Vagina (tissue), 2 donors: ENCODE results near the gene CNTNAP5. TPM values are rescaled to one million over a fixed set of nuclear protein-coding genes. Genes with fewer than 3 reads are reported as not detected.

Experiments used
- DNase-seq, 2 donors: peaks; one replicate each; pipeline ENCODE4 v3.0.0-alpha.2; 2017; ENCODE audit errors: extremely low spot score in 2 of 2
- H3K27ac ChIP-seq: fragments of 200-600 bp; sonication (generic); one replicate; pipeline ENCODE4 v1.5.1; 2019
- H3K27me3 ChIP-seq: fragments of 200-600 bp; sonication (generic); one replicate; pipeline ENCODE4 v1.5.1; 2019
- H3K36me3 ChIP-seq, 2 donors: fragments of 200-600 bp; sonication (generic); one replicate each; pipeline ENCODE4 v1.5.1; 2017 to 2019
- H3K4me1 ChIP-seq: fragments of 200-600 bp; sonication (generic); one replicate; pipeline ENCODE4 v1.5.1; 2019
- H3K4me3 ChIP-seq, 2 donors: fragments of 200-600 bp; sonication (generic); 1 replicate in 1 of 2; 2 replicates in 1 of 2; pipeline ENCODE4 v1.5.1; 2016 to 2019
- H3K9me3 ChIP-seq: fragments of 200-600 bp; sonication (generic); one replicate; pipeline ENCODE4 v1.5.1; 2019
- POLR2A ChIP-seq, 2 donors: fragments of 450-650 bp; IDR thresholded peaks; one replicate each; pipeline ENCODE4 v1.6.1; 2017; ENCODE audit warnings: antibody characterized with exemption in 2 of 2, mild to moderate bottlenecking in 2 of 2, moderate library complexity in 2 of 2
- POLR2AphosphoS5 ChIP-seq, 2 donors: sonication (generic); formaldehyde crosslinking; IDR thresholded peaks; one replicate each; pipeline ENCODE4 v1.9.0; 2017; ENCODE audit warnings: antibody characterized with exemption in 2 of 2, mild to moderate bottlenecking in 2 of 2, low read depth in 1 of 2; ENCODE audit not compliant: insufficient read depth in 1 of 2
- intact Hi-C: fragments of 100-400 bp; cut with DNase I; formaldehyde crosslinking; loops from one replicate; pipeline ENCODE4 v1.15.1; 2023
- total RNA-seq: library from RNA; depleted of rRNA; stranded (reverse); fragments of >200 nt; gene quantifications from one replicate; pipeline ENCODE4 v1.2.3, GENCODE V29; 2016
- TF ChIP-seq, protein P1 (sequence below), 3 experiments: fragments of 450-650 bp in 2 of 3; fragments of 200-600 bp in 1 of 3; sonication (generic) in 1 of 3; IDR thresholded peaks; one replicate each; pipeline ENCODE4 v1.5.1; 2017 to 2019; ENCODE audit warnings: antibody characterized with exemption in 3 of 3, mild to moderate bottlenecking in 2 of 3, moderate library complexity in 2 of 3

Gene CNTNAP5
- total RNA-seq, 1 donor from 2014 or later = not detected

DNA sequence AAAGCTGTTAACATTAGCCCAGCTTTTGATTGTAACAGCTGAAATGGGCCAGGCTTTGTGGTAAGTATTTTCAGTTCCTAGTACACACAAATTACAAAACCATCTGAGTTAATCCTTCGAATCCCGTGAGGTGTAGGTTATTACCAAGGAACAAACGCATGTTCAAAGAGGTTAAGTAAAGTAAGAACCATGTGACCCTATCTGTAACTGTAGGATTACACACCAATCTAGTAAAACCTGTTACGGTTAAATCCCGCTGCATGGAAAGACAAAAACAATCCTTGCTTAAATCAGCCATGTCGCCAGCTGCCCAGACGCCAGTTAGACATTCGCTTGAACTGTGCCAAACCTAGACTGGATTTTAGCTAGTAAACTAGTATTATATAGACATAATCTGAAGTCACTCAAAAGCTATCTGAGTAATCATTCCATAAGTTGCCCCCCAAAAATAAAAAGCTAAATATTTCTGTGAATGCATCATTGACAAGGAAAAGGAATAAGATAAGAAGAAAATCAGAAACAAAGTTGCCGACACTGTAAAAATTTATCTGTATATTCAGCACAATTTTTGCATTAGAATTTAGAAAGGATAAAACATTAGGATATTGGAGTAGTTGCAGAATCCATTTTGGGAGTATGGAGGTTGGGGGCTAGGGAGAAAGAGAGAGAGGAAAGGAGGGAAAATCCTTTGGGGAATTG is 638.0 kb downstream of the CNTNAP5 start:
- Histone ChIP-seq H3K4me1 (no peaks in the 10 kb centered on the region), H3K36me3 (no peaks in the 10 kb centered on the region), H3K27me3 (no peaks in the 10 kb centered on the region), H3K9me3 (no peaks in the 10 kb centered on the region), H3K4me3 (no peak overlapping the region), H3K27ac (no peak overlapping the region)
- intact Hi-C loops = no loop called here
- no peak for DNase-seq
- TF ChIP-seq POLR2A (IDR thresholded peaks at IDR 0.05) (no peak), POLR2AphosphoS5 (IDR thresholded peaks at IDR 0.05; ENCODE audit: insufficient read depth in 1 of 2, low read depth in 1 of 2) (no peak)
- TF ChIP-seq, protein P1, sequence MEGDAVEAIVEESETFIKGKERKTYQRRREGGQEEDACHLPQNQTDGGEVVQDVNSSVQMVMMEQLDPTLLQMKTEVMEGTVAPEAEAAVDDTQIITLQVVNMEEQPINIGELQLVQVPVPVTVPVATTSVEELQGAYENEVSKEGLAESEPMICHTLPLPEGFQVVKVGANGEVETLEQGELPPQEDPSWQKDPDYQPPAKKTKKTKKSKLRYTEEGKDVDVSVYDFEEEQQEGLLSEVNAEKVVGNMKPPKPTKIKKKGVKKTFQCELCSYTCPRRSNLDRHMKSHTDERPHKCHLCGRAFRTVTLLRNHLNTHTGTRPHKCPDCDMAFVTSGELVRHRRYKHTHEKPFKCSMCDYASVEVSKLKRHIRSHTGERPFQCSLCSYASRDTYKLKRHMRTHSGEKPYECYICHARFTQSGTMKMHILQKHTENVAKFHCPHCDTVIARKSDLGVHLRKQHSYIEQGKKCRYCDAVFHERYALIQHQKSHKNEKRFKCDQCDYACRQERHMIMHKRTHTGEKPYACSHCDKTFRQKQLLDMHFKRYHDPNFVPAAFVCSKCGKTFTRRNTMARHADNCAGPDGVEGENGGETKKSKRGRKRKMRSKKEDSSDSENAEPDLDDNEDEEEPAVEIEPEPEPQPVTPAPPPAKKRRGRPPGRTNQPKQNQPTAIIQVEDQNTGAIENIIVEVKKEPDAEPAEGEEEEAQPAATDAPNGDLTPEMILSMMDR (IDR thresholded peaks at IDR 0.05) = no peak

DNA sequence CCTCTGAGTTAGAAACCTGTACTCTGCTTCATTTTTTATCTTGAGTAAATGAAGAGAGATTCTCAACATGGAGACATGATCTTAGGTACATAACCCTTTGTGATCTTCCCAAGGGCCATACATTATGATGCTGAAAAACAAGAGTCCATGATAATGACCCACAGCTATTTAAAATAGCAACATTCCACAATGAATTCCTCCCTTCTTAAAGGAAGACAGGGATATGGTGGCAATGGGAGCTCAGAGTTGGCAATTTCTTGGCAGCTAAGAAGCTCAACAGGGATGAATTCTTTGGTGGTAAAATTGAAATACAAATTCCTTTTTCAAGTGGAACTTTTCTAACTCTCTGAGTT is 638.5 kb downstream of the CNTNAP5 start:
- Histone ChIP-seq H3K9me3 (no peaks in the 10 kb centered on the region), H3K27ac (no peak overlapping the region), H3K4me3 (no peak overlapping the region), H3K27me3 (no peaks in the 10 kb centered on the region), H3K4me1 (no peaks in the 10 kb centered on the region), H3K36me3 (no peaks in the 10 kb centered on the region)
- no peak for DNase-seq
- TF ChIP-seq POLR2AphosphoS5 (IDR thresholded peaks at IDR 0.05; ENCODE audit: insufficient read depth in 1 of 2, low read depth in 1 of 2) (no peak), POLR2A (IDR thresholded peaks at IDR 0.05) (no peak)
- TF ChIP-seq, protein P1 (IDR thresholded peaks at IDR 0.05) = no peak
- intact Hi-C loops = no loop called here

DNA sequence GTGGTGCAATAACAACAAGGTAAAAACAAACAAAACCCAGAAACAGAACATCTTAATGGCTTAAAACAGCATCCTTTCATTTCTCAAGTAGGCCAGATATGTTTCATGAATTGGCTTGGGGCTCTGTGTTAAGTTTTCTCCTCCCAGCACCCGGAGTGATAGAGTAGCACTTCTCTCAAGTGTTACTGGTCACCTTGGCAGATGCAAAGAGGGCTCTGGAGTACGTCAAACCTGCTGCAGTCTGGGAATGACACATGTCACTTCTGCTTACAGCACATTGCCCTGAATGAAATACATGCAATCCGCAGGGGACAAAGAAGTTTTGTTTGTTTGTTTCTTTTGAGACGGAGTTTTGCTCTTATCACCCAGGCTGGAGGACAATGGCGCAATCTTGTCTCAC is 639.3 kb downstream of the CNTNAP5 start:
- no peak for TF ChIP-seq POLR2A (IDR thresholded peaks at IDR 0.05)
- TF ChIP-seq, protein P1 (IDR thresholded peaks at IDR 0.05) = no peak
- Histone ChIP-seq H3K4me1 (no peaks in the 10 kb centered on the region), H3K27me3 (no peaks in the 10 kb centered on the region), H3K4me3 (no peak overlapping the region), H3K36me3 (no peaks in the 10 kb centered on the region), H3K27ac (no peak overlapping the region), H3K9me3 (no peaks in the 10 kb centered on the region)
- DNase-seq = no peak
- intact Hi-C loops = no loop called here

DNA sequence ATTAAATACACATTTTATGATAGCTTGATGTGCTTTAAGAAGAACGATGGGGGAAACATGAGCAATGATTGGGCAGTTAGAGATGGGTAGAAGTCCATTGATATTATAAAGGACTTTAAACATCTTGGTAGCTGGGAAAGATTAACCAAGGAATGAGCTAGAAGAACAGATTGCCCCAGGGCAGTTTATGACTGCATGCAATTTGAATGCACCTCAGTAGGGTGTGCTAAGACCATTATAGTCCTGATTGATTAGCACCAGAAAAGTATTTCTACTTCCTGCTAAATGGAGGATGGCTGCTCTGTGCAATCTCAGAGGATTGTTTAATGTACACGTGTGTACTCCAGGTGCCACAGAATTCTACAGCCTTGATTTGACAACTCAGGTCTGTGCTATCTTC is 641.9 kb downstream of the CNTNAP5 start:
- no peak for DNase-seq
- H3K4me3 ChIP-seq = no peak overlapping the region
- TF ChIP-seq POLR2A (IDR thresholded peaks at IDR 0.05) (no peak), POLR2AphosphoS5 (IDR thresholded peaks at IDR 0.05; ENCODE audit: insufficient read depth in 1 of 2, low read depth in 1 of 2) (no peak)
- TF ChIP-seq, protein P1 (IDR thresholded peaks at IDR 0.05) = no peak
- no peaks in the 10 kb centered on the region for H3K27me3 ChIP-seq
- H3K36me3 ChIP-seq = no peaks in the 10 kb centered on the region
- H3K27ac ChIP-seq = no peak overlapping the region
- no peaks in the 10 kb centered on the region for H3K9me3 ChIP-seq
- intact Hi-C loops = no loop called here
- no peaks in the 10 kb centered on the region for H3K4me1 ChIP-seq

DNA sequence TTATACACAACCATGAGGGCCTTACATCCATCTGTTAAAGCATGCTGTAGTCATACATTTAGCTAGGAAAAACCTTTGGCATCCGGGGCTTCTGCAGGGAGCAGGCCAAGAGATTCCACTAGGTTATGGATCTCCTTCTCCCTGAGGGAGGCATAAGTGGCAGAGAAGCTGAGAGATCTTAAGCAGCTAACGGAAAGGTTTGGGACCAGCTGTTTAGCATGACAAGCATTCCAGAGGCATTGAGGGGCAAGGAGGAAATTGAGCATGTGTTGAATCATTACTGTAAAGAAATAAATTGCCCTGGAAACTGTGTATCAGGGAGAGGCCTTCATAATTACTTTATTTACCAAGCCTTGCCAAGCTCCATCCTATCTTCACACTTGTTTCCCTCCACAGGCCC is 643.1 kb downstream of the CNTNAP5 start:
- TF ChIP-seq, protein P1 (IDR thresholded peaks at IDR 0.05) = no peak
- no peak for TF ChIP-seq POLR2A (IDR thresholded peaks at IDR 0.05)
- TF ChIP-seq POLR2AphosphoS5 (IDR thresholded peaks at IDR 0.05; ENCODE audit: insufficient read depth in 1 of 2, low read depth in 1 of 2) = no peak
- intact Hi-C loops = no loop called here
- H3K9me3 ChIP-seq = no peaks in the 10 kb centered on the region
- no peak overlapping the region for H3K27ac ChIP-seq
- no peak for DNase-seq
- no peak overlapping the region for H3K4me3 ChIP-seq
- no peaks in the 10 kb centered on the region for H3K27me3 ChIP-seq
- no peaks in the 10 kb centered on the region for H3K4me1 ChIP-seq
- no peaks in the 10 kb centered on the region for H3K36me3 ChIP-seq
